GM18502 (cell line): Measurements from ENCODE around the gene C11orf97.
A peak's percentile ranks its signal among the peaks of the same experiment; 100 is the strongest.
"Not testable (repeated sequence)": the region's sequence is repeated elsewhere in the genome, so short reads cannot be mapped to it uniquely, and the experiment has no call there.

ENCODE experiments used
- ATAC-seq: cut with Tn5 transposase; IDR thresholded peaks from one replicate; pipeline ENCODE4 v1.9.1; 2021; ENCODE audit warnings: mild to moderate bottlenecking; ENCODE audit not compliant: unreplicated experiment, poor library complexity

Gene C11orf97

GRCh38 chr11:94555752-94556329 is 43.6 kb downstream of the C11orf97 start:
- peak; percentile 54 for ATAC-seq

- no peak for ATAC-seq
Observed at GRCh38 chr11:94557421-94557820, 45.2 kb downstream of the C11orf97 start.

- ATAC-seq, result no peak
Observed at GRCh38 chr11:94557992-94558391, 45.7 kb downstream of the C11orf97 start.

- no peak for ATAC-seq
Observed at GRCh38 chr11:94558468-94558867, 46.2 kb downstream of the C11orf97 start.

GRCh38 chr11:94558932-94559331 is 46.7 kb downstream of the C11orf97 start:
- no peak for ATAC-seq

GRCh38 chr11:94559361-94559760 is 47.1 kb downstream of the C11orf97 start:
- ATAC-seq, result no peak

GRCh38 chr11:94560834-94561233 is 48.6 kb downstream of the C11orf97 start:
- no peak for ATAC-seq

- no peak for ATAC-seq
Observed at GRCh38 chr11:94563176-94563847, 51.1 kb downstream of the C11orf97 start.

- no peak for ATAC-seq
Observed at GRCh38 chr11:94563848-94564467, 51.7 kb downstream of the C11orf97 start.

- no peak for ATAC-seq
Observed at GRCh38 chr11:94567181-94567670, 55.0 kb downstream of the C11orf97 start, which contains the start of gene PIWIL4. Gene PIWIL4, plus strand, starts transcription at chr11:94567368. Its CDS starts 151 bp downstream, at chr11:94567519.

- no peak for ATAC-seq
Observed at GRCh38 chr11:94568200-94568599, 55.9 kb downstream of the C11orf97 start.

- no peak for ATAC-seq
Observed at GRCh38 chr11:94568717-94569116, 56.5 kb downstream of the C11orf97 start.

GRCh38 chr11:94572975-94573374 is 60.7 kb downstream of the C11orf97 start:
- ATAC-seq, result not testable (repeated sequence)

GRCh38 chr11:94574193-94574961 is 62.1 kb downstream of the C11orf97 start:
- ATAC-seq, result no peak

GRCh38 chr11:94576306-94576705 is 64.0 kb downstream of the C11orf97 start:
- no peak for ATAC-seq

GRCh38 chr11:94577841-94578240 is 65.6 kb downstream of the C11orf97 start:
- ATAC-seq, result no peak
